GM12891 (cell line): ENCODE results near the gene GAS7.

ENCODE experiments used
- DNase-seq: peaks from one replicate; pipeline ENCODE4 v3.0.0; 2011; ENCODE audit warnings: low spot score; ENCODE audit not compliant: insufficient read length
- FAIRE-seq: peaks from 2 replicates; lab custom pipeline; 2011; peaks lifted over from hg19 to GRCh38; lab: Jason Lieb, UNC
- PAX5 ChIP-seq: IDR thresholded peaks from 2 replicates; pipeline ENCODE4 v1.6.1; 2011; ENCODE audit warnings: low read length, moderate library complexity, mild to moderate bottlenecking; ENCODE audit not compliant: insufficient read depth, severe bottlenecking
- POLR2A ChIP-seq: IDR thresholded peaks from 2 replicates; pipeline ENCODE4 v1.6.1; 2011; ENCODE audit warnings: low read depth, low read length, control low read depth
- POLR2AphosphoS5 ChIP-seq: IDR thresholded peaks from 2 replicates; pipeline ENCODE4 v1.6.1; 2011; ENCODE audit warnings: low read depth, low read length, control low read depth
- POU2F2 ChIP-seq: IDR thresholded peaks from 2 replicates; pipeline ENCODE4 v1.6.1; 2011; ENCODE audit warnings: low read depth, mild to moderate bottlenecking, control low read depth, low read length, moderate library complexity
- SPI1 ChIP-seq: IDR thresholded peaks from 2 replicates; pipeline ENCODE4 v1.6.1; 2011; ENCODE audit warnings: low read depth, low read length, control low read depth
- TAF1 ChIP-seq: IDR thresholded peaks from 2 replicates; pipeline ENCODE4 v1.6.1; 2011; ENCODE audit warnings: low read depth, low read length, control low read depth

GAS7 gene

GRCh38 chr17:10033449-10033848 is 165.0 kb downstream of the GAS7 start:
- FAIRE-seq (peak; percentile 55), DNase-seq (no peak)
- TF ChIP-seq PAX5 (no peak), TAF1 (no peak), POLR2AphosphoS5 (no peak), SPI1 (no peak), POLR2A (no peak), POU2F2 (no peak; the same call in 1 of the 2 replicates)

DNA sequence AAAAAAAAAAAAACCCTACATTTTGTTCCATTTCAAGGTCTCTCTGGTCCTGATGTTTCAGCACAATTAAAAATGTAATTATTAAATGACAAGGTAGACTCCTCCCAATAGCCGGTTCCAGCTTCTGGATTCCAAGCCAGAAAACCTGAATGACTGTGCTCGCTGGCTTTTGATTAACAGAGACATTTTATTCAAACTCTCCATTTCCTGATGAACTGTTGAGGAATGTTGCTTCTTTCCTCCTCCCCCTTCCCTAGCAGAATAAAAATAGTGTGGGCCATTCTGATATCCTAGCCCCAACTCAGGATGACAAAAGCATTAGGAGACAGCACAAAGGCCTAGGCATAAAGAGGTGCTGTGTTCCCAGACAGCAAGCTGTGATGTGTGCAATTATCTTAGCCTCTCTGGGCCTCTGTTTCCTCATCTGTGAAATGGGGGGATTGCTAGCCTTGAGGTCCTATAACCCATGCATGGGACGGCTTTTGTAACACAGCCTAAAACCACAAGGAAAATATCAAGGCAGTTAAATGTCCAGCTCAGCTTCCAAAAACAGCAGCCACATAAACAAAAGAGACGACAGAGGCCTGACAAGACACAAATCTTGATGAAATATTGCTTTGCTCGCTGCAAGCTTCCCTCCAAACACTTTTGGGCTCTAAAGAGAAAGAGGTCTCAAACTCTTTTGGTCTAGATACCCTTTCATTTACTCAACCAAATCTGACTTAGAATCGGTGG is 166.1 kb downstream of the GAS7 start:
- no peak for TF ChIP-seq SPI1
- FAIRE-seq (no peak), DNase-seq (no peak)

DNA sequence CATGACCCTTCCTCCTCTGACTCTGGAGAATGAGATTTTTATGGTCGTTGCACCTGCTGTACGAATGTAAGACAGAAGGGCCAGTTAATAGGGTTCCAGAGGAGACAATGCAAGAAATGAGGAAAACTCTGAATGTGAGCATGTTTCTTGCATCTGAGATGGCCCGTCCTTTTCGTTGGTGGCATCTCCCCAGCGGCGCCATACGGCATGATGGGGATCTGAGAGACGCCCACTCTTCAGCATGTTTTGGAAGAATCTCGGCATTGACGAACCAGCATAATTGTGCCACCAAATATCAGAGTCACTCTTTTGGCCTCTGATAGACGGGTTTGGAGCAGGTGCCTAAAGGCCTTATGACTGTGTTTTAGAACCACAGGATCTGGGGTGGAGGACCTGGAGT is 166.8 kb downstream of the GAS7 start:
- DNase-seq: no peak
- no peak for TF ChIP-seq POU2F2
- no peak for TF ChIP-seq POLR2AphosphoS5
- TF ChIP-seq SPI1: no peak
- TF ChIP-seq POLR2A: no peak
- no peak for TF ChIP-seq TAF1
- TF ChIP-seq PAX5: no peak
- no peak for FAIRE-seq

GRCh38 chr17:10031127-10031526 is 167.3 kb downstream of the GAS7 start:
- FAIRE-seq (no peak), DNase-seq (no peak)
- no peak for TF ChIP-seq POU2F2
- no peak for TF ChIP-seq SPI1
- TF ChIP-seq TAF1: no peak
- no peak for TF ChIP-seq PAX5
- TF ChIP-seq POLR2AphosphoS5: no peak
- TF ChIP-seq POLR2A: no peak

DNA sequence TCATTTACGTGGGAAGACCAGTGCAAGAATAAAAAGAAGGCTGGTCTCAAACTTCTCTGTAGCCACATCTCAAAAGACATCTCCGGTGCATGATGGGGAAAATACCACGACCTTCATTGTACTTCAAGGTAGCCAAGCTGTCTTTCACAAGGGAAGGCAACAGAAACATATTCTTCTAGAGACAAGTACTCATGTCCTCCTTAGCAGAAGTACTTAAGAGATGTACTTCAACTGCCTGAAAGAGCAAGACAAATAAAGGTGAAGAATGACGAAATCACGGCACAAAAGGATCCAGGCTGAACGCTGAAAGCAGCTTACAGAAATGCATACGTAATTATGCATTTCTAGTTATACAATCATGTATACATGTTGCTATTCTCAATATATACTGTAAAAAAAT is 169.3 kb downstream of the GAS7 start:
- no peak for TF ChIP-seq TAF1
- no peak for TF ChIP-seq SPI1
- no peak for TF ChIP-seq POU2F2
- TF ChIP-seq POLR2AphosphoS5: no peak
- no peak for TF ChIP-seq PAX5
- DNase-seq (no peak), FAIRE-seq (no peak)

GRCh38 chr17:10025976-10026901 is 172.2 kb downstream of the GAS7 start:
- DNase-seq (no peak), FAIRE-seq (no peak)
- TF ChIP-seq POU2F2 (no peak), POLR2AphosphoS5 (no peak), POLR2A (no peak), SPI1 (no peak), TAF1 (no peak), PAX5 (no peak)

GRCh38 chr17:10025224-10025623 is 173.2 kb downstream of the GAS7 start:
- TF ChIP-seq POU2F2: no peak
- TF ChIP-seq TAF1: no peak
- no peak for TF ChIP-seq POLR2AphosphoS5
- TF ChIP-seq PAX5: no peak
- TF ChIP-seq SPI1: no peak
- TF ChIP-seq POLR2A: no peak
- no peak for FAIRE-seq
- DNase-seq: no peak

DNA sequence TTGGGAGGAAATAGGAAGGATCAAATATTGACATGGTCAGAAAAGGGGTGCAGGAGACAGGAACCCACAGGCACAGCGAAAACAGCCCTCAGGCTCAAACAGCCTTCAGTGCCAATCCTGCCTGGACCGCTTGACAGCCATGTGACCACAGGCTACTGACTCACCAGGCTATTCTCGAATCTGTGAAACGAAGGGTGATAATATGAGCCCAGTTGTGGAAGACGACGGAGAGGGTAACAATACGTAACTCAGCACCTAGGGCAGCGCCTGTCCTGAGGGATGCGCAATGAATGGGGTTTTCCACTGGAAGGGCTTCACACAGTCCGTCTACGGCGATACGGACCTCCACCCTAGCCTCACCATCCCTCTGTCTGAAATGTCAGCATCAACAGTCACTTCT is 176.0 kb downstream of the GAS7 start:
- TF ChIP-seq POLR2A: no peak
- TF ChIP-seq POU2F2: no peak
- TF ChIP-seq POLR2AphosphoS5: no peak
- TF ChIP-seq SPI1: no peak
- no peak for TF ChIP-seq TAF1
- TF ChIP-seq PAX5: no peak
- no peak for DNase-seq
- no peak for FAIRE-seq

DNA sequence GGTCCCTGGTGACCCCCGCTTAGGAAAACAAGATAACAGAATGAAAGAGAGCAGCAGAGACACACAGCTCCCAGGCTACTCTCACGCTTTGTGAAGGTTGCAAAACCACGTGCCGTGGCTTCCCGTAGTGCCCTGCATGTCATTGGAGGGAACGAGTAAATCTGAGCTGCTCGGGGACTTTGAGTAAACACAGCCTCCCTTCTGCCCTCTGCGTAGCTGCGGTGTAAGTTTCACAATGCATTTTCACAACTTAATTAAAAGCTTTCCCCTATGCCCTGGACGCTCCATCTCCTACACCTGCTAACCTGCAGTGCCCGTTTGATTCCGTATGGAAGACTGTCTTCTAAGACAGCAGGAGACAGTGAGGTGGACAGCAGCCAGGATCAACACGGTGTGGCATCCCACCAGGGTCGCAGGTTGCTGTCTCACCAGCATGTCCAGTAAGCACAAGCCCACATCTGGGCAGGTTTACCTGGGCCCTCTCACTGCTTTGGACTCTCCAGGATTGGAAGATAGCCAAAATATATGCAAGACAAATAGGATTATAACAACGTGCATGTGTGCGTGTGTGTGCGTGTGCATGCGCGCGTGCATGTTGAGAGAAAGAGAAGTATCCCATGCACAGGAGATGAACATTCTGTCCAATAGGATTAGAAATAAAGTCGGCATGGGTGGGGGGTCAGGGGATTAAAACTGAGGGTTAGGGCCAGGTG is 177.0 kb downstream of the GAS7 start:
- FAIRE-seq: no peak
- DNase-seq: no peak
- TF ChIP-seq POLR2A (no peak), SPI1 (no peak), TAF1 (no peak), PAX5 (no peak), POU2F2 (no peak)
